ENCODE measurements around the gene ADGRD1. TPM values are rescaled to one million over a fixed set of nuclear protein-coding genes. Genes with fewer than 3 reads are reported as not detected.
"Not testable (repeated sequence)": the region's sequence is repeated elsewhere in the genome, so short reads cannot be mapped to it uniquely, and the experiment has no call there.

The ADGRD1 gene
- total RNA-seq, 1 donor from 2014 or later: 83.6 TPM

- ATAC-seq (peak; percentile 48), DNase-seq (peak; percentile 46)
- intact Hi-C loops (cut with micrococcal nuclease): no loop called here
Observed at GRCh38 chr12:130978785-130979184, 25.1 kb downstream of the ADGRD1 start.

- no peak for ATAC-seq
- intact Hi-C loops (cut with micrococcal nuclease): no loop called here
- no peak for DNase-seq
Observed at GRCh38 chr12:130981074-130981742, 27.5 kb downstream of the ADGRD1 start.

GRCh38 chr12:130981911-130982310 is 28.2 kb downstream of the ADGRD1 start:
- DNase-seq: no peak
- intact Hi-C loops (cut with micrococcal nuclease): no loop called here
- no peak for ATAC-seq

GRCh38 chr12:130982565-130983225 is 29.0 kb downstream of the ADGRD1 start:
- DNase-seq: no peak
- intact Hi-C loops (cut with micrococcal nuclease): no loop called here
- ATAC-seq: no peak

GRCh38 chr12:130983328-130984017 is 29.8 kb downstream of the ADGRD1 start:
- DNase-seq: no peak
- ATAC-seq: peak; percentile 82
- intact Hi-C loops (cut with micrococcal nuclease): no loop called here

GRCh38 chr12:130984183-130985058 is 30.7 kb downstream of the ADGRD1 start:
- no peak for DNase-seq
- no peak for ATAC-seq
- intact Hi-C loops (cut with micrococcal nuclease): no loop called here

- DNase-seq: no peak
- no peak for ATAC-seq
- intact Hi-C loops (cut with micrococcal nuclease): no loop called here
Observed at GRCh38 chr12:130987151-130987931, 33.6 kb downstream of the ADGRD1 start.

GRCh38 chr12:130988261-130988660 is 34.6 kb downstream of the ADGRD1 start:
- no peak for ATAC-seq
- no peak for DNase-seq
- intact Hi-C loops (cut with micrococcal nuclease): no loop called here

- ATAC-seq (peak; percentile 35), DNase-seq (no peak)
- intact Hi-C loops (cut with micrococcal nuclease): no loop called here
Observed at GRCh38 chr12:130988751-130989150, 35.0 kb downstream of the ADGRD1 start.

GRCh38 chr12:130989391-130989790 is 35.7 kb downstream of the ADGRD1 start:
- no peak for DNase-seq
- ATAC-seq: no peak
- intact Hi-C loops (cut with micrococcal nuclease): no loop called here

- peak; percentile 62 for DNase-seq
- intact Hi-C loops (cut with micrococcal nuclease): no loop called here
- peak; percentile 77 for ATAC-seq
Observed at GRCh38 chr12:130990034-130990433, 36.3 kb downstream of the ADGRD1 start.

GRCh38 chr12:130992448-130992847 is 38.7 kb downstream of the ADGRD1 start:
- no peak for DNase-seq

GRCh38 chr12:130992979-130993538 is 39.4 kb downstream of the ADGRD1 start:
- DNase-seq (no peak), ATAC-seq (no peak)
- intact Hi-C loops (cut with micrococcal nuclease): no loop called here

More at GRCh38 chr12:130992448-130992847, 38.7 kb downstream of the ADGRD1 start:
- intact Hi-C loops (cut with micrococcal nuclease): no loop called here
- ATAC-seq: no peak

- intact Hi-C loops (cut with micrococcal nuclease): no loop called here
- ATAC-seq: no peak
- DNase-seq: no peak
Observed at GRCh38 chr12:130993759-130994670, 40.3 kb downstream of the ADGRD1 start.

GRCh38 chr12:130994821-130995375 is 41.2 kb downstream of the ADGRD1 start:
- DNase-seq (no peak), ATAC-seq (peak; percentile 15)
- intact Hi-C loops (cut with micrococcal nuclease): no loop called here

- ATAC-seq; intact Hi-C loops (cut with micrococcal nuclease); DNase-seq: not testable (repeated sequence)
Observed at GRCh38 chr12:130995386-130995969, 41.8 kb downstream of the ADGRD1 start.

- intact Hi-C loops (cut with micrococcal nuclease): no loop called here
- ATAC-seq: no peak
- no peak for DNase-seq
Observed at GRCh38 chr12:130998136-130998535, 44.4 kb downstream of the ADGRD1 start.
